Calu3 (cell line): Measurements from ENCODE around the gene HES6. TPM values are rescaled to one million over a fixed set of nuclear protein-coding genes. Genes with fewer than 3 reads are reported as not detected.

Experiments
- BruUV-seq: library from RNA; stranded (reverse); fragments of 400-500 nt; replicated peaks from 2 replicates; lab custom pipeline; 2021; lab: Mats Ljungman, UMichigan
- CTCF ChIA-PET: fragments of 300-600 bp; sonication (Branson Sonifier 250); formaldehyde crosslinking; loops from one replicate; lab custom pipeline; 2022; ENCODE audit warnings: antibody characterized with exemption; lab: Charles Lee
- DNase-seq: peaks from one replicate; pipeline ENCODE4 v3.0.0; 2022
- H3K27ac Mint-ChIP-seq: one replicate; pipeline ENCODE4 v1.8.0; 2022; ENCODE audit warnings: mixed read lengths; ENCODE audit not compliant: unreplicated experiment
- H3K27me3 Mint-ChIP-seq: one replicate; pipeline ENCODE4 v1.8.0; 2022; ENCODE audit warnings: mixed read lengths; ENCODE audit not compliant: unreplicated experiment
- H3K36me3 Mint-ChIP-seq: one replicate; pipeline ENCODE4 v1.8.0; 2022; ENCODE audit warnings: mild to moderate bottlenecking, moderate library complexity, mixed read lengths; ENCODE audit not compliant: insufficient read depth, unreplicated experiment
- H3K4me1 Mint-ChIP-seq: one replicate; pipeline ENCODE4 v1.8.0; 2022; ENCODE audit warnings: mild to moderate bottlenecking, low read depth, mixed read lengths; ENCODE audit not compliant: unreplicated experiment
- H3K4me3 Mint-ChIP-seq: one replicate; pipeline ENCODE4 v1.8.0; 2022; ENCODE audit warnings: mild to moderate bottlenecking, low read depth, moderate library complexity, mixed read lengths; ENCODE audit not compliant: unreplicated experiment
- H3K9me3 Mint-ChIP-seq: one replicate; pipeline ENCODE4 v1.8.0; 2022; ENCODE audit warnings: low read depth, mixed read lengths; ENCODE audit not compliant: unreplicated experiment
- intact Hi-C: fragments of 100-400 bp; cut with micrococcal nuclease; formaldehyde crosslinking; loops from one replicate; pipeline ENCODE4 v1.10.0; 2022; ENCODE audit not compliant: unreplicated experiment
- total RNA-seq: library from RNA; stranded (reverse); gene quantifications from 2 replicates; pipeline ENCODE4 v1.2.3, GENCODE V29; 2022
- TF ChIP-seq, protein P1 (sequence below): fragments of 200-600 bp; IDR thresholded peaks from one replicate; pipeline ENCODE4 v1.8.0; 2022; ENCODE audit warnings: antibody characterized with exemption; ENCODE audit not compliant: unreplicated experiment

Gene HES6
- total RNA-seq, 1 experiment from 2014 or later = 8.0 TPM

DNA sequence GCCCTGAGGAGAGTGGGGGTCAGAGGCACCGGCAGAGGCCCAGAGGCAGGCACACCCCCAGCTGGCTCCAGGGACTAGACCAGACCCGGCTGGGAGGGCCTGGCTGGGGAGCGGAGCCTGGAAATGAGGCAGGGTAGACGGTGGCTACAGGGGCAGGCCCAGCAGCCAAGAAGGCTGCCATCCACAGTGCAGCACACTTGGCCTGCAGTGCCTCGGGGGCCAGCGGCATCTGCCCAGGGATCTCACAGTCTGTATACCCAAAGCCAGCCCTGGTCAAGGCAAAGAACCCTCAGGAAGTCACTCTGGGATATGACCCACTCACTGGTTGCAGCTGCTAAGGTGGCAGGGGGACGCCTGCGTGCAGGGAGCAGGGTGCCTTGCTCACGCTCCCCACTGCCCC lies 30.8 kb upstream of the HES6 start:
- H3K4me3 Mint-ChIP-seq = no peak overlapping the region
- DNase-seq = no peak
- H3K9me3 Mint-ChIP-seq = no peaks in the 10 kb centered on the region
- TF ChIP-seq, protein P1, sequence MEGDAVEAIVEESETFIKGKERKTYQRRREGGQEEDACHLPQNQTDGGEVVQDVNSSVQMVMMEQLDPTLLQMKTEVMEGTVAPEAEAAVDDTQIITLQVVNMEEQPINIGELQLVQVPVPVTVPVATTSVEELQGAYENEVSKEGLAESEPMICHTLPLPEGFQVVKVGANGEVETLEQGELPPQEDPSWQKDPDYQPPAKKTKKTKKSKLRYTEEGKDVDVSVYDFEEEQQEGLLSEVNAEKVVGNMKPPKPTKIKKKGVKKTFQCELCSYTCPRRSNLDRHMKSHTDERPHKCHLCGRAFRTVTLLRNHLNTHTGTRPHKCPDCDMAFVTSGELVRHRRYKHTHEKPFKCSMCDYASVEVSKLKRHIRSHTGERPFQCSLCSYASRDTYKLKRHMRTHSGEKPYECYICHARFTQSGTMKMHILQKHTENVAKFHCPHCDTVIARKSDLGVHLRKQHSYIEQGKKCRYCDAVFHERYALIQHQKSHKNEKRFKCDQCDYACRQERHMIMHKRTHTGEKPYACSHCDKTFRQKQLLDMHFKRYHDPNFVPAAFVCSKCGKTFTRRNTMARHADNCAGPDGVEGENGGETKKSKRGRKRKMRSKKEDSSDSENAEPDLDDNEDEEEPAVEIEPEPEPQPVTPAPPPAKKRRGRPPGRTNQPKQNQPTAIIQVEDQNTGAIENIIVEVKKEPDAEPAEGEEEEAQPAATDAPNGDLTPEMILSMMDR = no peak
- H3K4me1 Mint-ChIP-seq = no peaks in the 10 kb centered on the region
- intact Hi-C loops = no loop called here
- no peaks in the 10 kb centered on the region for H3K27me3 Mint-ChIP-seq
- CTCF ChIA-PET = interaction anchor here (0.7 kb wide), 1 partner anchor 181 kb away, joined by 3 read pairs; no protein-coding TSS in a partner anchor
- no TSS peak for BruUV-seq
- no peak overlapping the region for H3K27ac Mint-ChIP-seq
- H3K36me3 Mint-ChIP-seq = peaks cover 37% of the 10 kb centered on the region

DNA sequence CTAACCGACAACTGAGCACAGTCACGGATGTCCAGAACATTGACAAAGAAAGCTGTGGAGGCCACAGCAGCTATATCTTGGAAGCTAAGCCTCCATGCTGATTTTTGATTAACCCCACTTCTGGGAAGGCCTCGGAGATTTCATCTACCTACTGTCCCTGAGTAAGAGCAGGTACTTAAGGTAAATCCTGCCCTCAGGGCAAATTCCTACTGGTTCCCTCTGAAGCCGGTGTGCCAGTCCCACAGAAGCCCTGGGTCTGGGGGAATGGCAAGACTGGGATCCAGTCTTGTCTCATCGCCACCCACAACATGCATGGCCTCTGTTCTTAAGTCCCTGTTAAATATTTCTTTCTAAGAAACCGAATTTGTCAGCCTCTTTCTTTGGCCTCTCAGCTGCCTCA lies 29.9 kb upstream of the HES6 start:
- Mint-ChIP-seq H3K9me3 (no peaks in the 10 kb centered on the region), H3K4me3 (no peak overlapping the region), H3K27me3 (no peaks in the 10 kb centered on the region), H3K27ac (no peak overlapping the region), H3K4me1 (no peaks in the 10 kb centered on the region), H3K36me3 (peaks cover 33% of the 10 kb centered on the region)
- intact Hi-C loops = loop anchor here (10.0 kb wide), 1 partner anchor 415 kb away; the partner anchor contains the start of gene RAMP1
- TF ChIP-seq, protein P1 = no peak
- no peak for DNase-seq
- BruUV-seq = no TSS peak
- CTCF ChIA-PET = interaction anchor here (0.7 kb wide), 1 partner anchor 23 kb away, joined by 3 read pairs; no protein-coding TSS in a partner anchor

DNA sequence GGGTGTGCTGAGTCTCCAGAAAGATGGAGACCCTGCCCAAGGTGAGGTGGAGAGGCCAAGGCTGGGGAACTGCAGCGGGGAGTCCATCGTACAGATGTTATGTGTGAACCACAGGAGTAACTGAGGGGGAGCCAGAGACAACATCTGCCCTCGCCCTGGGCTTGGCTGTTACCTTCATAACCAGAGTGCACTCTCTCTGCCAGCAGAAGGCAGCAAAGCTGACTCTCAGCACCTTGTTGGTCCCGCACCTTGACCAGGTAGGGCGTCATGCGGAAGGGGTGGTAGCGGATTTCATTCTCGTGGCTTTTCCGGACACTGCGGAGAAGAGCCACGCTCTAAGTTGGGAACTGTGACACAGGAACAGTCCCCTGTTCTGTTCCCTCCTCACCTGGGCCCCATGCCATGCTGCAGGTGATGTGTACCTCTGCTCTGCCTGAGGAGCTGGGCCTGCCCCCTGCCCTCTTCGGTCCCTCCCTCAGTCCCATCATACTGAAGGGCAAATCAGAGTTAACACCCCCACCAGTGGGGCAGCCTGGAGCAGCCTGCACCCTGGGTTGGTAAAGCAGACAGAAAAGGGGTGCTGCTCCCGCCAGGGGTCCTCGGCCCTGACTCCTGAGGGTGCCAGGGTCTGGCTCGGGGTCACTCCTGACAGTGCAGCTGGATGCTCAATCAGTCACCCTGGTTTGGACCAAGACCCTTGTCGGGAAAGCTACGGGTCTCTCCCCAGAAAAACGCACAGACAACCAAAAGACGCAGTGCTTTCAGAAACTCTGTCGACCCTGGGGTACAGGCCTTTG lies 28.2 kb upstream of the HES6 start:
- no peaks in the 10 kb centered on the region for H3K27me3 Mint-ChIP-seq
- no peaks in the 10 kb centered on the region for H3K9me3 Mint-ChIP-seq
- no peak overlapping the region for H3K27ac Mint-ChIP-seq
- DNase-seq = no peak
- BruUV-seq = no TSS peak
- CTCF ChIA-PET = no interaction called here
- H3K4me3 Mint-ChIP-seq = no peak overlapping the region
- TF ChIP-seq, protein P1 = no peak
- H3K4me1 Mint-ChIP-seq = peaks cover 6% of the 10 kb centered on the region
- intact Hi-C loops = loop anchor here (10.0 kb wide), 1 partner anchor 413 kb away; the partner anchor contains the start of gene RAMP1
- H3K36me3 Mint-ChIP-seq = peaks cover 27% of the 10 kb centered on the region

DNA sequence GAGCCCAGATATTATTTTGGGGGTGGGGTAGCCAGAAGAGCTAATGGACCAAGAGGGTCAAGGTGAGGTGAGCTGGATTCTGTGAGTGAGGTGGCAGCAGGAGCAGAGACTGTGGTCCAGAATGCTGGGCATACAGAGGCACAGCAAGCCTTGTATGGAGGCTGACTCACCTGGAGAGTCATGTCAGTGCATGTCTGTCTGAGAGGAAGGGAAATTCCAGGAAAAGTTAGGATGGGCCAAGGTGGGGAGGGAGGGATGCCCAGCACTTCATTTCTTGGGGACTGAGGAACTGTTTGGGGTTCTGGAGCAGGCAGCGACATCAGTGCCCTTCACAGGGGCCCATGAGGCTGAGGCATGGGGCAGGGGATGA lies 27.5 kb upstream of the HES6 start:
- Mint-ChIP-seq H3K36me3 (peaks cover 22% of the 10 kb centered on the region), H3K9me3 (no peaks in the 10 kb centered on the region), H3K27ac (no peak overlapping the region), H3K27me3 (no peaks in the 10 kb centered on the region), H3K4me1 (peaks cover 9% of the 10 kb centered on the region), H3K4me3 (no peak overlapping the region)
- TF ChIP-seq, protein P1 = no peak
- intact Hi-C loops = loop anchor here (10.0 kb wide), 1 partner anchor 413 kb away; the partner anchor contains the start of gene RAMP1
- no peak for DNase-seq
- CTCF ChIA-PET = no interaction called here
- no TSS peak for BruUV-seq
